ENCODE measurements around the gene MYH2. TPM values are rescaled to one million over a fixed set of nuclear protein-coding genes. Genes with fewer than 3 reads are reported as not detected.
"Not testable (repeated sequence)": the region's sequence is repeated elsewhere in the genome, so short reads cannot be mapped to it uniquely, and the experiment has no call there.

The MYH2 gene
- polyA plus RNA-seq, 1 experiment: not detected

- CTCF ChIA-PET: no interaction called here
- H3K27ac ChIP-seq (ENCODE audit: low read depth, low read length): no peak overlapping the region
- no peak overlapping the region for H3K4me3 ChIP-seq (ENCODE audit: low read depth, low read length)
- no peaks in the 10 kb centered on the region for H3K27me3 ChIP-seq (ENCODE audit: control insufficient read depth, insufficient read depth, low read length)
- POLR2A ChIA-PET: no interaction called here
- no peaks in the 10 kb centered on the region; the same call in 1 of the 2 replicates for H3K9me3 ChIP-seq (ENCODE audit: control insufficient read depth, insufficient read depth, low read length)
- no peak for DNase-seq (ENCODE audit: low read depth, low spot score)
- TF ChIP-seq CTCF (IDR thresholded peaks at IDR 0.05; ENCODE audit: low read depth, low read length): no peak
Observed at GRCh38 chr17:10556301-10557005, 7.0 kb upstream of the MYH2 start.

- Histone ChIP-seq H3K4me3 (ENCODE audit: low read depth, low read length) (no peak overlapping the region), H3K9me3 (ENCODE audit: control insufficient read depth, insufficient read depth, low read length) (peaks cover 10% of the 10 kb centered on the region; the same call in 1 of the 2 replicates), H3K27ac (ENCODE audit: low read depth, low read length) (no peak overlapping the region), H3K27me3 (ENCODE audit: control insufficient read depth, insufficient read depth, low read length) (no peaks in the 10 kb centered on the region)
- CTCF ChIA-PET: no interaction called here
- no peak for TF ChIP-seq CTCF (IDR thresholded peaks at IDR 0.05; ENCODE audit: low read depth, low read length)
- POLR2A ChIA-PET: no interaction called here
- no peak for DNase-seq (ENCODE audit: low read depth, low spot score)
Observed at GRCh38 chr17:10550014-10550413, 556 bp upstream of the MYH2 start.

GRCh38 chr17:10547351-10547750, 2.1 kb downstream of the MYH2 start:
- DNase-seq (ENCODE audit: low read depth, low spot score): no peak
- TF ChIP-seq CTCF (IDR thresholded peaks at IDR 0.05; ENCODE audit: low read depth, low read length): no peak
- CTCF ChIA-PET: no interaction called here

GRCh38 chr17:10543486-10543885, 6.0 kb downstream of the MYH2 start:
- H3K4me3 ChIP-seq (ENCODE audit: low read depth, low read length); CTCF ChIA-PET; DNase-seq (ENCODE audit: low read depth, low spot score); H3K27me3 ChIP-seq (ENCODE audit: control insufficient read depth, insufficient read depth, low read length); H3K27ac ChIP-seq (ENCODE audit: low read depth, low read length); POLR2A ChIA-PET: not testable (repeated sequence)
- H3K9me3 ChIP-seq (ENCODE audit: control insufficient read depth, insufficient read depth, low read length): peaks cover 10% of the 10 kb centered on the region; the same call in 1 of the 2 replicates

More at GRCh38 chr17:10547351-10547750, 2.1 kb downstream of the MYH2 start:
- Histone ChIP-seq H3K4me3 (ENCODE audit: low read depth, low read length) (no peak overlapping the region), H3K27ac (ENCODE audit: low read depth, low read length) (no peak overlapping the region), H3K9me3 (ENCODE audit: control insufficient read depth, insufficient read depth, low read length) (peaks cover 10% of the 10 kb centered on the region; the same call in 1 of the 2 replicates), H3K27me3 (ENCODE audit: control insufficient read depth, insufficient read depth, low read length) (no peaks in the 10 kb centered on the region)
- POLR2A ChIA-PET: no interaction called here

- DNase-seq (ENCODE audit: low read depth, low spot score); H3K27me3 ChIP-seq (ENCODE audit: control insufficient read depth, insufficient read depth, low read length); H3K4me3 ChIP-seq (ENCODE audit: low read depth, low read length); POLR2A ChIA-PET; CTCF ChIA-PET; H3K27ac ChIP-seq (ENCODE audit: low read depth, low read length): not testable (repeated sequence)
- peaks cover 15% of the 10 kb centered on the region; the same call in 1 of the 2 replicates for H3K9me3 ChIP-seq (ENCODE audit: control insufficient read depth, insufficient read depth, low read length)
Observed at GRCh38 chr17:10541179-10541578, 8.3 kb downstream of the MYH2 start.

- CTCF ChIA-PET: no interaction called here
- POLR2A ChIA-PET: no interaction called here
- Histone ChIP-seq H3K27me3 (ENCODE audit: control insufficient read depth, insufficient read depth, low read length) (no peaks in the 10 kb centered on the region), H3K9me3 (ENCODE audit: control insufficient read depth, insufficient read depth, low read length) (peaks cover 5% of the 10 kb centered on the region), H3K27ac (ENCODE audit: low read depth, low read length) (no peak overlapping the region), H3K4me3 (ENCODE audit: low read depth, low read length) (no peak overlapping the region)
- no peak for TF ChIP-seq CTCF (IDR thresholded peaks at IDR 0.05; ENCODE audit: low read depth, low read length)
- DNase-seq (ENCODE audit: low read depth, low spot score): no peak
Observed at GRCh38 chr17:10532026-10532425, 17.4 kb downstream of the MYH2 start.
